ENCODE data around the gene WDFY4.

WDFY4 gene

DNA sequence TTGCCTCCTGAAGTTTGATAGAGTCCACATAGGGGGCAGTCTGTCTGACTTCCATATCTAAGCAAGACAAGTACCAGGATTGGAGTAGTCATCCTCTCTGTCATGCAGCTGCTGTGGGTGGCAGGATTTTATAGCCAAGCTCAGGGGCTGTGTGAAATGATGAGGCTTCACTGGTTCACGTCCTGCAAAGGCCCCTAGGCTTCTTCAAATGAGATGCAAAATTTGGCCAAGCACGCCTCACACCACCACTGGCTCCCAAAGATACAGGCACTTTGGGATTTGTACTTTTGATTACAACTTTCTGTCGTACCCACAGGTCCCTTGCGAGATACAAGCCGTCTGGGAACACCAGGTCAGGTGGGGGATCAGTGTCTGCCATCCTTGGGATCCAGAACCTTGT lies 67.1 kb downstream of the WDFY4 start:
- no peak for DNase-seq

DNA sequence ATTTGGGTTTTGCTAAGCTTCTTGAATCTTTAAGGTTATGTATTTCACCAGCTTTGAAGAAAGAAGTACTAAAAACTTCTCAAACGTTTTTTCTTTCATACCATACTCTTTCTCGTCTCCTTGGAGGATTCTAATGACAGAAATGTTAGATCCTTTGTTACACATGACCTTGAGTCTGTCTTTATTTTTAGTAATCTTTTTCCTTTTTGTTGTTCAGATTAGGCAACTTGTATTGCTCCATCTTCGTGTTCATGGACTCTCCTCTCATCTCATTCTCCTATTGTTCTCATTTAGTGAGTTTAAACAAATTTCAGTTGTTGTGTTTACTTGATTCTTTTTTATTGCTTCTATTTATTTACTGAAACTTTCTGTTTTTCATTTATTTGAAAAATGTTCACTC lies 73.7 kb downstream of the WDFY4 start:
- DNase-seq, result no peak

DNA sequence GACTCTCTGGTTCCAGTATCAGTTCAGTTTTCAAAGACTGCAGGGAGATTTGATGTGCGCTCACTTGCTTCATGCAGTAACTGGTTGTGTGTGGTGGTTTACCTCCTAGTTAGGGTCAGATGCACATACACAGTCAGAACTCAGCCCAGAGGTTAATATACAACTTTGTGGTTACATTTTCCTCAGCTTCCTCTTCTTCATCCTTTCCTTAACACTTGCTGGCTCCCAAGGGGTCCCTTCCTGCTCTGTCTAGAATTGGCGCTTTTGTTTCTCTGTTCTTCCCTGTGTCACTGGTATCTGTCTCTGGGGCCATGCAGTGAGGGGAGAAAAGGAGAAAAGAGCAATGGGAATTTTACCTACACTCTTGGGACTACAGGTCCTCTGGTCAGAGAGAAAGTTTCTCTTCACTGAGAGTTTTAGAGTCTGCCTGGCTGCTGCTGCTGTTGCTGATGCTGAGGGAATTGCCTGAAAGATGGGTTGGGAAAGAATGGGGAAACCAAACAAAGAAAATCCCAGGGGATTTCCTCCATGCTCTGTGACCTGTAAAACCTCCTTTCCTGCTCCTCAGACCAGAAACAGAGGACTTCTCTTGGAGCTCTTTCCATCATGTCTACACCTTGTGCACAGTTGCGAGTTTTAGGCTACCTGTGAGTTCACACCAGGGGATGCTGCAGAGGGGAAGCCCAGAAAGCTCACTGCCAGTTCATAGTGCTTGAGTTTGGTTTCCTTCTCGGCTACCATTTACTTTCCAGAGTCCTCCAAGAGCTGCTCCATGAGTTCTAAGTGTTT lies 74.6 kb downstream of the WDFY4 start:
- no peak for DNase-seq

DNA sequence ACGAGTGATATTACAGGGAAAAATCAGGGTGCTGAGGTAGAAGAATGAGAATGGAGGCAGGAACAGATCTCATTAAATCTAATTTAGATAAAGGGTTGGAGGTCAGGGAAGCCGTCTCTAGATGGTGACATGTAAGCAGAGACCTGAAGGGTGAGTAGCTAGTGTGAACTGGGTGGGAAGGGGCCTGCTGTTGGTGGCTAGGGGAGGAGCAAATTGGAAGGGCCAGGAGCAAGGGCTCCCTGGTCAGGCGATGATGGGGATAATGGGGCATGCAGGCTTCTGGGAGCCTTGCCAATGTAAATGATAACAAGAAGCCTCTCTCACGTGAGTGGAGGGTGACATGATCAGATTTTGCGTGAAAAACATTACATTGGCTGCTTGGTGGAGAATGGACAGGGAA lies 76.3 kb downstream of the WDFY4 start:
- no peak for DNase-seq

DNA sequence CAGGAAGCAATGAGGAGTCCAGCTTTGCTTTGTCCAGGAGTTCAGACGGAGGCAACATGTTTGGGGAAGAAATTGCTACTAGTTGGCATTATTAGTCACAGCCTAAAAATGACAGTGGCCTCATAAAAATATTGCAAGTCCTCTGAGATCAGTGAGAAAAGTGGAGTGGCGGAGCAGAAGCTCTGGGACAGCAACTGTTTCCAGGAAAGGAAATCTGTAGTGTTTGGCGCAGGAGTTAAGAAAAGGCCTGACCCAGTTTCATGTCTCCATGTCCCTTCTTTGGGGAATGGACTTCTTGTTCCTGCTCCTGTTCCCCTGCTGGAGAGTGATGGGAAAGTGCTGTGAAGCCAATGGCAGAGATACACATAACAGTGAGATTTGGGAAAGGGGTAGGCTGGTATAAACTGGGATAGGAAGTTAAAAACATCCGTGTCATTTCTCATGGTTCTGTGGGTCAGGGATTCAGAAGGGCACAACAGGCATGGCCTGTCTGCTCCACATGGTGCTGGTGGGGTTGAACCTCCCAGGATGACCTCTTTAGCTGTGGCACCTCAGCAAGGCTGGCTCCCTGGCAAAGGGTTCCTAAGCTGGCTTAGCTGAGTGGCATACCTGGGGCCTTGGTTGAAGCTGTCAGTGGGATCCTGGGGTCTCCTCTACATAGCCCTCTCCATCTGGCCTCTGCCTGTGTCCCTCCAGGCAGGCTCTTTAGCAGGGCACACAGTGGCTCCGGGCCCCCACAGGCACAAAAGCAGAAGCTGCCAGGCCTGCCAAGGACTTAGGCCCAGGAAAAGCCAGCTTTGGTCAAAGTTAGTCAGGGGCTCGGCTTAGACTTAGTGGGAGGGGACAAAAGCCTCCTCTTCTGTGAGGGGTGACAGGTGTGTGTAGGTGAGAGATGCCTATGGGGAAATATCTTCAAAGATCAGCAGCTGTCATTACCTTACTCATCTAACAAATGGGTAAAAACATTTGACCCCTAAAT lies 77.7 kb downstream of the WDFY4 start:
- DNase-seq, result no peak

DNA sequence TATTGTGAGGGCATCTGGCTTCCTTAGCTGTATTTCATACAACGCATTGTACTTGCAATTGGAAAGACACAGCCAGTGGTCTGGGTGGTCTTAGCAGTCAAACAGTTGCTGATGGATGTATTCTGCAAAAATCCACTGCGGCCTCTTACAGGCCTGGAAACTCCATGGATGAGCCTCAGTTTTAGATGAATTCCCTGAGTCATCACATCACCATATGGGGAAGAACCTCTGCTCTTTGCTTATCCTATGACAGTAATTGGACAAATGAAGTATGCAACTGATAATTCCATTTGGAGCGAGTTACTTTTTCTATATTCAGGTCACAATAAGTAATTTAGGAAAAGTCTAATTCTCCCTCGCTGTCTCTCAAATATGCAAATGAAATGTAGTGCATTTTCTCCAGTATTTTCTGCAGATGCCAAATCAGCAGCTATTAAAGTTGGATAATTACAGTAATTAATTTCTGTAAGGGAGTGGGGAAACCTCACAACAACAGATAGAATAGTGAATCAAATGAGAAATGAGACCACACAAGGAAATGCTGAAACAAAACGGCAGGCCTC lies 78.8 kb downstream of the WDFY4 start:
- DNase-seq, result no peak

DNA sequence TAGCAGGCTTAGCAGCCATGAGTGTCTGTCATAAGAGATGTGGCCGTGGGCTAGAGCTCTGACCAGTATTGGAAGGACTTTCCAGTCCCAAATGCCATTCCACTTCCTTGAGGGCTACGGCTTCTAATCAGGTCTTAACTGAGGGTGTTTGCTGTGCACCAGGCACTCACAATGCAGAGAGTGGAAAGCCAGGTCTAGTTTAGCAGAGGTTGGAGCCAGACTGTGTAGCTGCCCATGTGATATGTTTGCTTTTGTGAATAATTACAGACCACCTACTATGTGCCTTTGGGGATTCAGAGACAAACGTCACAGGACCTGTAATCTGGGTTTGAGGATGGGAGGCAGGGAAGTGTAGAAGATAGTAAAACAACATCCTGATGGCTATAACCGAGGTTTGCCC lies 79.8 kb downstream of the WDFY4 start:
- DNase-seq, result no peak

DNA sequence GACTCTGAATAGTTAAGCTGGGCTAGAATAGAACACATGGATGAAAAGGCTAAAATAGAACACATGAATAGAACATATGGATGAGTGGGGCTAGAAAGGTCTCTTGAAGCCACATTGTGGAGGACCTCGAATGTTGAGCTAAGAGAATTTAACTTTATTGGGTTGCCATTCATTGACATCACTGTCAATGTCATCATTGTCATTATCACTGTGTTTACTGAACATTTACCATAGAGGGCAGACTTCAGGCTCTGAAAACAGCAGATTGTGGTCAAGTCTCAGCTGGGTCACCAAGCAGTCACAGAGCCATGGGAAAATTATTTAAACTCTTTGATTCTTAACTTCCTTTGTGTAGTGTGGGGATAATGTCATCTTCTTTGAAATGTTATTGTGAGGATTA lies 80.4 kb downstream of the WDFY4 start:
- no peak for DNase-seq

DNA sequence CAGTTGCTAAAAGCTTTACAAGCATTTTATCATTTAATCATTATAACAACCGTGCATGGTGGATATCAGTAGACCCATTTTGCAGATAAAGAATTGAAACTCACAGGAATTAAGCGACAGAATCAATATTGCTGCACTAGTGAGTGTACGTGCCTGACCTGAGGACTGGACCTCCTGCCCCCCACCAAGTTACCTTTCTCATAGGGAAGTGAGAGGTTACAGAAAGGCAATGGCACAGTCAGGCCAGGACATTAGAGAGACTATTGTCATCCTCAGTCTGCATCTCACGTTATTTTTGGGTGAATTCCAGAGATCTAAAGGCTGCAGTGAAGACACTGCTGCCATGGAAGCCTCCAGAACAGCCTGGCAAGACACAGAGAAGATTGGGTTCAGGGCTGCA lies 80.9 kb downstream of the WDFY4 start:
- no peak for DNase-seq

DNA sequence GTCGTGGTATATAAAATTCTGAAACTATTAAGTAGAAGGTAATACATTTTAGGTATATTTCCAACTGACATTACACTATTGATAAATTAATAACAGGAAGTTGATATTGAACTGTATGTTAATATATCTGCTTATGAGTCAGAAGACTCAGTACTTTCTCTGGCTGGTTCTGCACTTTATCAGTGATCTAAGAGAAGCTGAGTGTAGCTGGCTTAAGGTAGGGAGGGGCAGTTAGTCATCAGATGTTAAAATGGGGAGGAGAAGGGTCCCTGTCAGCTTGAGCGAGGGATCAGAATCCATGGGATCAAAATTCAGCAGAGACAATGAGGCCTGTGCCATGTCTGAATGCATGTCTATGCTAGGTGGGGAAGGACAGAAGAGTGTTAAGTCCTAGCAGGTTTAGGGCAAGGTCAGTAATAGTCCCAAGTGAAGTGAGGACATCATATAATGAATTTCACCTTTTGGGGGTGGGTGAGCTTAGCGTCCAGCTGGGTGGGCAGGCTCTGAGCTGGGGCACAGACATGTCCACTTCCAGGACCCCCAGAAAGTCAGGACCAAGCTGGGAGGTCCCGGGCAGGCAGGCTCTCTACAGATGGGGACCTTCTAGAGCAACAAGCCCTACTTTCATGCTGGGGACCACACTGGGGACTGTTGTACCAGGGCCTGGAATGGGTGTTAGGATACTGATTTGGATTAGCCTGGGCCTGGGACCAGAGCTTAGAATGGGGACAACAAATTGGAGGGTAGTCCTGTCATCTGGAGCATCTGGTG lies 82.9 kb downstream of the WDFY4 start:
- no peak for DNase-seq

DNA sequence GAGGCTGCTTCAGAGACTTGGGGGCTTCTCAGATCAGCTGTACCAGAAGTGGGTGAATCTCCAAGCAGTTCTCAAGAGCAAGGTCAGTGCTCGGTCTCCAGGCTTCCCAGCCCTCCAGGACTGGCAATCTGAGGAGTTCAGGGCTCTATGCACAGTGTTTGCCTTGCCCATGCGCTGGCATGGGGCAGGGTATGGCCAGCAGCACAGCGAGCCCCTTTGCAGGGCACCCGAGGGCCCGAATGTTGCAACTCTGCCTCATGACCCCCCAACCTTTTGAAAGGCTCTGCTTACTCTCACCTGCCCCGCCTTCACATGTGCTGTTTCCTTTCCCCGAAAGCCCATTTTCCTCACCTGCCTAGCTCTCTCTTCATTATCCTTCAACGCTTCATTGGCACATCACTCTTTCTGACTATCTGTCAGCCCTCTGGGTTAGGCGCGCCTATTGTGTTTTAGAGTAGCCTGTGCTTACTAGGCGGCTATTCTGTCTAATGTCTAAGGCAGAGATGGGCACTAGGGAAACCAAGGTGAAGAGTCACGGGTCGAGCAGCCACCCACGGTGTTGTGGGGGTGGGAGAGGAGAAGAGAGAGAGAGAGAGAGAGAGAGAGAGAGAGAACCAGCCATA lies 83.6 kb downstream of the WDFY4 start:
- DNase-seq, result no peak

DNA sequence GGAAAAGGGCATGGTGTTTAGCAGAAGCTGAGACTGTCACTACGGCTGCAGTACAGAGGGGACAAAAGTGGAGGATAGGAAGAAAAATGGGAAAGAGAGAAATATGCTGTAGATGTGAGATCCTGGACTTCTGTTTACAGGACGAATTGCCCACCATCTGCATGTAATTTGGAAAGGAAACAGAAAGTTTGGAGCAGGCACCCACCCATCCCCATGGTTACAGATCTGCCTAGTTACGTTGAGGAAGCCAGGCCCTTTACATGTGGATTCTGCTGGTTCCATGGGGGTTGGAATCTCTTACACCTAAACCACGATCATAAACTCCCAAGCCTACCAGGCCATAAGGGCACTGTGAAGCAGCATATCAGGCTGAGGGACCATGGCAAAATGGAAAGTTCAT lies 84.3 kb downstream of the WDFY4 start:
- DNase-seq, result no peak

DNA sequence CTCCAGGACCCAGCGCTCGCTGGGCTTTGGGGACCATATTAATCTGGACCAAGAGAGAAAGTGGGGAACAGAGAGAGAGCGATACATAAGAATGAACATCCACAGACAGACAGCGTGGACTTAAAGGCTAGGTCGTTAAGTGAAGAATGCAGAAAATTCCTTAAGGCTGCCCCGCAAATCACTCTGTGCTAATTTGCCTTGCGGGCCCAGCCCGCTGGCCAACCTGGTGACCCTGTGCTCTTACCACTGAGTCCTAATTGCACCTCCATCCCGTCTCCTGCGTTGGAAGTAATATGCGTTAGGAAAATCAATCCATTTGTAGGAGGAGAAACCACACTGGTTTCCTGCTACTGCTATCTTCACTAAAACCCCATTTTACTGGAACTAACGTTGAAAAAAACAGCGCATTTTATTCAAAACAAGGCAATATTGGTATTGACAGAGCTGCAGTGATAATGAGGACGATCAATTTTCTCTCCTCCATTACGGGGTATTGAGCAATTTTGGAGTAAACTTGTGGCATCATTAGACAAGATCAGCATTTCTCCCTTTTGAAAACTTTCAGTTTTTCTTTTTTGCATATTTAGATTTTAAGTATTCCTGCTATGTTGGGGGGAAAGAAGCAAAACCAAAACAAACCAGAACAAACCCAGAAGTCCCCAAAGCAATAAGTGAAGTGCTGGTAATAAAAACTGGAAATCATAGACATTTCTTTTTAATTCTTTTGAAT lies 85.2 kb downstream of the WDFY4 start:
- no peak for DNase-seq

DNA sequence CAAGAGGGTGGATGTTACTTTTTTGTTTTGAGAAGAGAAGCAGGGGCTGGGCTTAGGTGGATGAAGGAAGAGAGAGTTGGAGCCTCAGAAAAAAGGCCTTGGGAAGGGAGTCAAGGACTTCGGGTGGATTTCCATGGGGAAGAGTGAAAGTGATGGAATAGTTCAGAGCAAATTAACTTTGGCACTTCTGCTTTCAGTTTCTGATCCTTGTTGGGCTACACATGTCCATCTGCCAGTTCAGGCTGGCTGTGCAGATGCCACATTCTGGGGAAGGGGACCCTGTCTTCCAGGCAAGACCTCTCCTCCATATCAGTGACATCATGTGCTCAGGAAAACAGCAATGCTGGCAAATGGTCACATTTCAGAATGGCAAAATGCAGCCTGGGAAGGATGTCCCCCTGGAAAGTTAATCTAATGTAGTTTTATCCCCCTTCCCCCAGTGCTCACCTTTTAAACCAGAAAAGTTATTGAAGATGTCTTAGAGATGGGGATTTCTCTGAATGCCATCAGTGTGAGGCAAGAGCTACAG lies 86.0 kb downstream of the WDFY4 start:
- no peak for DNase-seq

DNA sequence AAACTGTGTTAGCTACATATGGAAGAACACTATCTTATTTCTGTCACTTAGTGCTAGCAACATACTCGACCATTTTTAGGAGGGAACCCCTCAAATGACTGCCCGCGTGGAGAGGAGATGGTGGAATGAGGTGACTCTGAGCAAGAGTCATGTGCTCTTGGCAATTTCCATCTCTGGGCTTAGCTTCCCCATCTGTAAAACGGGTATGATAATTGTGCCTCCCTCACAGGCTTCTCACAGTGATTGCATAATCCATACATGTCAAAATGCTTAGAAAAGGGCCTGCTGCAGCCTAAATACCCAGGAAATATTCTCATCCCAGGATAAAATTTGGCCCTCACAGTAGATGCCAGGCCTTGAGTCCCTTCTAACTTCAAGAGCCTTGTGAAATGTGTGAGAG lies 86.6 kb downstream of the WDFY4 start:
- DNase-seq, result no peak

DNA sequence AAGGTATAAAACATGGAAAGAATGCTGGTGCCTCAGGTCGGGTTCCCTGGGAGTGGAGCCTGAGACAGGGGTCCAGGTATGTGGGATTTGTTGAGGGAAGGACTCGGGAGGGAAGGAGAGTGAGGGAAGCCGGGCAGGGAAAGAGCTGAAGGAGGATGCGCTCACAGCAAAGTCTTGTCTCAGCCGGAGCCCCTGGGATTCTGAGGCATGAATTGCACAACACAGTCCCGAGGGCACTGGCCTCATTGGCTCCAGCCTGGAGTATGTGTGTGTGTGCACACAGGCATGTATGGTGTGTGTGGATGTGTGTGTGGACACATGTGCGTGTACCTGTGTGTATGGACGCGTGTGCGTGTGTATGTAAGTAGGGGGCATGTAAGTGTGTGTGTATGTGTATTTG lies 87.4 kb downstream of the WDFY4 start:
- DNase-seq, result no peak

DNA sequence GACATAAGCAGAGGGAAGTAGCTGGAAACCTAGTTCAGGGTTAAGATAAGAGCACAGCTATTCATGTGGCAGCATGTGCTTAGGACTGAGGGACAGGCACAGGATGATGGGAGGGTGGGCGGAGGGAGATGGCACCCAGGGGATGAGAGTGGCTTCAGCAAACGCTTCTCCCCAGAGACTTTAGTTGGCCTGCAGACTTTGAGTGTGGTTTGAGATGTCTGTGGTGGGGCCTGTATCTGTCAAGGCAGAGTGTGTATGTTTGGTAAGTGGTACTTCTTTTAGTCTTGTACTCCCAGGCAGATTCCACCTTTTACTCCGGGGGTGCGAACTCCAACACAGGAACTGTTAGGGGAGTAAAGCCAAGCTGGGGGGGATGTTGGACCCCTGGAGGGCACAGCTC lies 88.9 kb downstream of the WDFY4 start:
- DNase-seq, result no peak

DNA sequence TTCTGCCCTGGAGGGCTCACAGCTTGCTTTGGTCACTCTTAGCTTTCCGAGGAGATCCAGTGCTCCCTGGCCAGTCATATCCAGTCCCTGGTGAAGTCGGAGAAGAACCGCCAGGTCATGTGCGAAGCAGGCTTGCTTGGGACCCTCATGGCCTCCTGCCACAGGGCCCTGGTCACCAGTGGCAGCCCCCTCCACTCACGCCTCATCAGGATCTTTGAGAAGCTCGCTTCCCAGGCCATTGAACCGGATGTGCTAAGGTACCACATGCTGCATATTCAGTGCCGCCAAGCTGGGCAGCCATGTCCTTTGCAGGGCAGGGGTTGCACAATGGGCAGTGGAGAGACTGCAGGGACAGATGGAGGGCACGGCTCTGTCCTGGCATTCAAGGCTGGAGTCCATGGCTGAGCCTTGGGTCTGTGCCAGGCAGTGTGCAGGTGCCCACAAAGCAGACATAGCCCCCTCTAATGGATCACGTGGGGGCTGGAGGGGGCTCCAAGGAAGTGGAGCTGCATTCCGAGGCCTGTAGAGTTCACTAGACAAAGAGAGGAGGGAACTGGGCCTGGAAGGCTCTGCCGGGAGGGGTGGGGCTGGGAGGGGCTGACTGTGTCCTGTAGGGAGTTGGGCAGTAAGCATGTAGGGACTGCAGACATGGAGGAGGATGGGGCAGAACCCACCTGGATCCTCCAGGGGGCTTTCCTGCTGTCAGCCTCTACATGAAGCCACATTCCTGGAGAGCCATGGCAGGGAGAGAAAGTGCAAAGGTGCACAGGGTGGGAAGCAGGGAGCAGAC lies 89.9 kb downstream of the WDFY4 start:
- no peak for DNase-seq

DNA sequence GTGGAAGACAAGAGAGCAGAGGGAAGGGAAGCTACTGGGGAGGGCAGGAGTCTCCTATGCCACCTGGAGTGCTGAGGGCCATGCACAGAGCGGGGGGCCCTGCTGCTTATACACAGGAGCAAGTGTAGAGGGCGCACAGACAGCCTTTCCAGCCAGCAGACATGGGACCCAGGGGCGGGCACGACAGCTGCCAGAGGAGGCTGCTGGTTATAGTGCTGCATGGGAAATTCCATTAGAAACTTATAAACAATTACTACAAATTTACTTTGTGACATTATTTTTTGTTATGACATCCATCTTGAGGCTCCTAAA lies 90.5 kb downstream of the WDFY4 start:
- DNase-seq, result no peak

DNA sequence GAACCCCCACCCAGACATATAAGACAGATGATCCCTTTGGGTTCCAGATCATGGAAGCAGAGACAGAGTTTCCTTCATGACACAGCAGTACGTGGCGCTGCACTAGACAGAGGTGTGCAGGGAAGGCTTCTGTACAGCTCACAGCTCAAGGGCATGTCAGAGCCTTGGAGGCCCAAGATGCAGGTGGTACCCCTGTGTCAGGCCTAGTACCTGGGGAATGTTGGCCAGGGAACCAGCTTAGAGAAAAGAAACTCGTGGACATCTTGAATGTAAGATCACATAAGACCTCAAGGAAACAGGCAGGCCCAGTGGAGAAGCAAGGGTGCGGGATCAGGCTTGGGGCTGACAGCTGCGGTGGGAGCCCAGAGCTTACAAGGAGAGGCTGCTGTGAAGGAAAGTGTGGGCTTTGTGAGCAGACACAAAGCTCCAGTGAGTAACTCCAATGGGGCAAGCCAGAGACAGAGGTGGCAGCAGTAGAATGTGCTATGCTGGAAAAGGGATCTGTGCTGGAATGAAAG lies 91.4 kb downstream of the WDFY4 start:
- no peak for DNase-seq

DNA sequence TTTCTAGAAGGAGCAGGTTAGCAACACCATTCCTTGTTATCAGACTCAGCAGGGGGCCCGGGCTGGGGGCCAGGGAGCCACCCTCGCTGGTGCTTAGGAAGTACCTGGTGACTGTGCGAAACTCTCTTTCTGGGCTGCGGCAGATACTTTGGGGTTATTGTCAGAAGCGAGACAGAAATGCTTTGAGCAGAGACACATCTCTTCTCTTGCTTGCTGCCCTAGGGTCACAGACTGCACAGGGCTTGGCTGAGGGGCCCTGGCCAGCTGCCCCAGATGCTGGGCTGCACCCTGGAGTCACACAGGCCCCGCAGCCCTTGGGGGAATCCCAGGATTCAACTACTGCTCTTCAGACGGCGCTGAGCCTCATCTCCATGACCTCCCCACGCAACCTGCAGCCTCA lies 91.9 kb downstream of the WDFY4 start:
- DNase-seq, result no peak
